GM18520 (cell line): ENCODE measurements around the gene SPACA7.

Source experiments
- ATAC-seq: cut with Tn5 transposase; IDR thresholded peaks from one replicate; pipeline ENCODE4 v1.9.1; 2021; ENCODE audit not compliant: unreplicated experiment

SPACA7 gene, protein sequence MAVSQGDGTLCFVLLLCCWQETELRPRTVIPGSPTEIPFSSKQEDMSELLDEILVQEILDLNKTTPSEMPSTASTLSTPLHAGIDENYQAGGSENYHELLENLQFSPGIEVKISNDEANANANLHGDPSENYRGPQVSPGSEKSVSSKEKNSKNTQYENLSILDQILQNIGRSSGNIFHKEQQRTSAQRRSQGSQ

GRCh38 chr13:112376050-112376681 is at the start of gene SPACA7:
TSS of gene SPACA7 (plus strand) at chr13:112376355. CDS start at chr13:112376386, 31 bp downstream.
- no peak for ATAC-seq

GRCh38 chr13:112326821-112327370 is 49.3 kb upstream of the SPACA7 start:
- ATAC-seq = no peak

DNA sequence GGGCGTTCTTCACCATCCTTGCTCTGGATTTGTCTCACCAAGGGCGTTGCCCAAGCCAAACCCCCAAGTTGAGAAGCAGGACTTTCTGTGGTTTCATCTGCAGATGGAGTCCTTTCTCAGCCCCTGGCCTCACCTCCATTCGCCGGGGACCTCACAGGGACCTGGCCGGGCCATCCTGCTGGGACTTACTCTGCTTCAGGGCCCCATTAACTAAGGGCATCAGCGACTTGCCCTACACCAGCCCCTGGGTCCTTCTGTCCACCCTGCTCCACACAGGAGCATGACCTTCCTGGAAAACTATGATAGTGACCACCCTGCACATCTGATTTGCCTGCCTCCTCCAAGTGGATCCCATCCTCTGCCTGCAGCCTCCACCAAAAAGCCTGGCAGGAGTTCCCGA is 47.2 kb upstream of the SPACA7 start:
- no peak for ATAC-seq

GRCh38 chr13:112329376-112329775 is 46.8 kb upstream of the SPACA7 start:
- ATAC-seq = no peak

DNA sequence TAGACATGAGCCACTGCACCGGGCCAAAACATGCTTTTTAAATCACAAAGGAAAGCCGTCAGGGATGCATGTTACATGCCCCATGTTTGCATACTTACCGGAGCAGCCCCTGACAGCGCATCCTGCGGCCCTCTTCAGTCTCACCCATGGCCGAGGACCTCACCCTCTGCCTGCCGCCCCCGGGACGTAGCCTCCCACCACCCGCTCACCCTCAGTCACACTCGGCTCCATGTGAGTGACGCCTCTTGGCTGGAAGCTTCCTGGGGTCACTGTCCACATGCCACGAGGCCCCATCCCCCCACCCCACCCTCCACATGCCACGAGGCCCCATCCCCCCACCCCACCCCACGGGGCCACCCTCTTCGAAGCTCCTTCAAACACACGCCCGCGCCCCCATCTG is 46.1 kb upstream of the SPACA7 start:
- no peak for ATAC-seq

GRCh38 chr13:112330479-112331381 is 45.4 kb upstream of the SPACA7 start:
- ATAC-seq = no peak

DNA sequence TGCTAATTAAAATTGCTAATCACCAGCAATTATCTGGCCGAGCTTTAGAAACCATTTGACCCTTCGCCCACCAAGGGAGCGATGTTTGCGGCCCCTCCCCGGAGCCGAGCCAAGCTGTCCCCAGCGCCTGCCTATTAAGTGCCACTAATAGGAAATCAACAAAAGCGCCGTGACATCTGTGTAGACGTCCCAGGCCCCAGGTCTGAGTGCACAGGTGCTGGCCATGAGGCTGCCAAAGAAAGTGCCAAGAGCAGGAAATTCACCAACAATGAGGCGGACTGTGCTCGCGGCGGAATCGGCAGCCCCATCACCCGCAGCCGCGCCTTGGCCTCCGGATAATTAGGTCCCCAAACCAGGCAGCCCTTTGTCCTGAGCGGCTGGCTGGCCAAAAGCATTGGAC is 44.5 kb upstream of the SPACA7 start:
- ATAC-seq = no peak

- no peak for ATAC-seq
These were observed 43.4 kb upstream of the SPACA7 start for GRCh38 chr13:112332727-112333126.

DNA sequence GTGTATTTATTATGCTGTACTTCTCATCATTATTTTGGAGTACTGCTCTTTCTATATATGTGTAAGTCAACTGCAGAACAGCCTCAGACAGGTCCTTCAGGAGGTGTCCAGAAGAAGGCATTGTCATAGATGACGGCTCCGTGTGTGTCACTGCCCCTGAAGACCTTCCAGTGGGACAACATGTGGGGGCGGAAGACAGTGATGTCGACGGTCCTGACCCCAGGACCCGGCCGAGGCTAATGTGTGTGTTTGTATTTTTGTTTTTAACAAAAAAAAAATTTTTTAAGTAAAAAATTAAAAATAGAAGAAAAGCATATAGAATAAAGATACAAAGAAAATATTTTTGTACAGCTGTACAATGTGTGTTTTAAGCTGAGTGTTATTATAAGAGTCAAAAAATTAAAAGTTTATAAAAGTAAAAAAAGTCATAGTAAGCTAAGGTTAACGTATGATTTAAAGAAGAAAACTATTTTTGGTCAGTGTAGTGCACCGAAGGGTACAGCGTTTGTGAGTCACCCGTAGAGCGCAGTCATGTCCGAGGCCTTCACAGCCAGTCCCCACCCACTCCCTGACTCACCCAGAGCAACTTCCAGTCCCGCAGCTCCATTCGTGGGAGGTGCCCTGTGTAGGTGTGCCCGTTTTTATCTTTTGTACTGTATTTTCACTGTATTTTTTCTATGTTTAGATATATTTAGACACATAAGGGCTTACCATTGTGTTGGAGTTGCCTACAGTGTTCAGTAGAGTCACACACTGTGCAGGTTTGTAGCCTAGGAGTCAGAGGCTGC is 42.2 kb upstream of the SPACA7 start:
- no peak for ATAC-seq

DNA sequence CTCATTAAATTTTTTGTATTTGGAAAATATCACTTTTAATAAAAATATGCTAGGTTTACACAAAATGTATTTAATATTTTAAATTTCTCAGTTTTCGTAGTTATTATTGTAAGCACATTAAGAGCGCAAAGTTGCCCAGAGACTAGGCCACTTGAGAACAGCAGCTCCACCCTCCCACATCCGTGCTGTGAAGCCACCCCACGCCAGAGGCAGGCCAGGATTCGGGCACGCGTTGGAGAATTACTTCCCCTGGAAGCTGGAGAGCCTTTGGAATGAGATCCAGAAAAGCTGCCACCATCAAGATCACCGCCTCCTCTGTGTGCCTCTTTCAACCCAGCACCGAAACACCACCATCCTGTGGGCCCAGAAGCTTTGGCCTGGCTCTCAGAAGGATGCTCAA is 41.0 kb upstream of the SPACA7 start:
- no peak for ATAC-seq

- no peak for ATAC-seq
These were observed 34.7 kb upstream of the SPACA7 start for GRCh38 chr13:112341446-112341845.

DNA sequence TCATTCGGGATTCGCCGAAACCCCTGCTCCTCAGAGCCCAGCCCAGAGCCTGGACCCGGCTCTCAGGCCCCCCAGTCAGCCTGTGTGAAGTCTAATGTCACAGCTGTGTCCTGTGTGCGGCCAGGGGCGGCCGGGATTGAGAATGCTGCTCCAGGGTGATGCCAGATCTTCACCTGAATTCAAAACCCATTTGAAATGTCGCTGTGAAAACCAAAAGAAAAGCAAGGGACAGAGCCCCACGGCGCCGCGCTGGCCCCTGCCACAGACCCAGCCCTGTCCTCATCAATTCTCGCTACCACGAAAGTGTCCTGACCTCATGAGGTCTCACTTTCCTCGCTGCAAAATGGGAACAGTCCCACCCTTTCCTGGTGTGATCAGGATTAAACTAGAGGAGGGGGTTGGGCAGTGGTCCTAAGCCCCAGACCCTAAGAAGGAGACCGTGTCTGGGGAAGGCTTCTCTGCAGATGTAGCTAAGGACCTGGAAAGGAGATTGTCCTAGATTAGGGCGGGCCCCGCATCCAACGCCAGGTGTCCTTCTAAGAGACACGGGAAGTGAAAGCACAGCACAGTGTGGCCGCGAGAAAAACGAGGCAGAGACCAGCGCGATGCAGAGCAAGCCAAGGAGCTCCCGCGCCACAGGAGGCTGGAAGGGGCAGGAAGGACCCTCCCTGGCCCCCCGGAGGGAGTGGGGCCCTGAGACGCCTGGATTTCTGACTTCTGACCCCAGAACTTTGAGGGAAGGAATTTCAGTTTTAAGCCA is 34.0 kb upstream of the SPACA7 start:
- ATAC-seq = no peak

DNA sequence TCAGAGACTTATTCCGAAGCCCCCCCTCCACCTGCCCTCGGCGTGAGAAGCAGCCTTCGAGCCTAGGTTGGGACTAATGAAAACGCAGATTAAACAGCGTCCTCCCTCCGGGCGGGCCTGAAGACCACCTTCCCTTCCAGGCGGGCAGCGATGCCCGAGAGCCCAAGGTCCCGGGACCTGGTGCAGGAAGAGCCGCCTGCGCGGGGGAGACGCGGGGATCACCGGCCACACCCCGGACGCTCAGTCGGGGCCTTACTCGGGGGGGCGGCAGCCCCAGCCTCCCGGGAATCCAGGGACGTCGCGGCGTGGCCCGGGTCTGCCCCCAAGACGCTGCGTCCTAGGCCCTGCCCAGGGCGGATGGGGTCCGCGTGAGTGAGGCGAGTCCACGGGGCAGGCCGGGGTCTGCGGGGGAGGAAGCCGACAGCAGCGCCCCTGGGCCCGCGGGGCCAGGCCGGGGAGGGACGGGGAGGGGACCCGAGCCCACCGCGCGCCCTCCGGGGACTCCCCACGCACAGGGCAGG is 33.3 kb upstream of the SPACA7 start:
- ATAC-seq = no peak

- ATAC-seq = no peak
These were observed 32.6 kb upstream of the SPACA7 start for GRCh38 chr13:112343591-112343990.

DNA sequence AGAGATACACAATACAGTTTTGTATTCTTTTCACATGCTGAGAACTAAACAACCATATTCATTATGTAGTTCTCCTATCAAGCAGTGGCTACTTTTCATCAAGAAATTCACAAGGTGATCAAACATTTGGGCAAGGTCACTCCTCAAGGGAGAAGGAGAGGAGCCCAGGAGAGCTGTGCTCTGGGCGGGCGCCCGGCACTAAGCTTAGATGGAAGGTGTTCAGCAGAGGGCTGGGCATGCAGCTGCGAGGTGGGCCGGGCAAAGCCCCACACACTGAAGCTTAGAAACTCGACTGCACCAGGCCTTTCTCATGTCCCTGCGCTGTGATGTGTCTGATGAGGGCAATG is 30.4 kb upstream of the SPACA7 start:
- no peak for ATAC-seq

- ATAC-seq = no peak
These were observed 29.8 kb upstream of the SPACA7 start for GRCh38 chr13:112346173-112346898.

DNA sequence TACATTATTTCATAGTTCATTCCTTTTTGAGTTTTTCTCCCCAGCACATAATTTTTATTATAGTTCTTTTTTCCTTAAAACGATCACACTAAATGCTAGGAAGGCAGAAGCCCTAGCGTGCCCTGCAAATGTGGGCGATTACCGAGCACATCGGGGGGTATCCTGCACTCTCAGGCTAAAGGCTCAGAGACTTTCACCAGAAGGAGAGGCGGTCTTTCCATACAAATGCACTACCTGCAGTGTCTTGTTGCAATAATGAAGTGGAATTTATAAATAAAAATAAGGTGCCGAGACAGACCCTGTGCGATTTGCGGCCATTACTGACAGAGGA is 29.3 kb upstream of the SPACA7 start:
- ATAC-seq = no peak

DNA sequence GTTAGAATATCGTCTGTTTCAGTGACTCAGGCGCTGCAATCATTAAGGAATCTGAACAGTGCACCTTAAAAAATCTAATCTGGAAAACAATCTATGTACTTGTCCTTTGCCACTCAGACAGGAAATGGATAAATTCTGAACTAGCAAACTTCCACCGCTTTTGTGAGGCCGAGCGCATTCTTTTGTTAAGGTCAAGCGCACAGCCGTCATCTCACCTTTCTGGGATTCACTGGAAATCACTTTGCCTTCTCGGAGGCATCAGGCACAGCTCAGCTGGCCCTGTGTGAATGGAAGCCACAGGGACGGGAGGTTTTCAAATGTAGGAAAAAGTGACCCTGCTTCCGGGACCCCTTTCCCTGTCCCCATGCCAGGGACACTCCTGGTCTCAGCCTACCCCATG is 28.2 kb upstream of the SPACA7 start:
- no peak for ATAC-seq

- no peak for ATAC-seq
These were observed 27.4 kb upstream of the SPACA7 start for GRCh38 chr13:112348642-112349345.
